Measurements from ENCODE around the gene SLBP. TPM values are rescaled to one million over a fixed set of nuclear protein-coding genes. Genes with fewer than 3 reads are reported as not detected.

The SLBP gene
- total RNA-seq, 1 experiment from 2014 or later = 72.1 TPM

GRCh38 chr4:1737666-1738065 is 25.5 kb upstream of the SLBP start:
- Histone ChIP-seq H3K27me3 (no peaks in the 10 kb centered on the region), H3K36me3 (peaks cover 47% of the 10 kb centered on the region), H3K4me3 (no peak overlapping the region), H3K9me3 (no peaks in the 10 kb centered on the region)
- no peak for DNase-seq

DNA sequence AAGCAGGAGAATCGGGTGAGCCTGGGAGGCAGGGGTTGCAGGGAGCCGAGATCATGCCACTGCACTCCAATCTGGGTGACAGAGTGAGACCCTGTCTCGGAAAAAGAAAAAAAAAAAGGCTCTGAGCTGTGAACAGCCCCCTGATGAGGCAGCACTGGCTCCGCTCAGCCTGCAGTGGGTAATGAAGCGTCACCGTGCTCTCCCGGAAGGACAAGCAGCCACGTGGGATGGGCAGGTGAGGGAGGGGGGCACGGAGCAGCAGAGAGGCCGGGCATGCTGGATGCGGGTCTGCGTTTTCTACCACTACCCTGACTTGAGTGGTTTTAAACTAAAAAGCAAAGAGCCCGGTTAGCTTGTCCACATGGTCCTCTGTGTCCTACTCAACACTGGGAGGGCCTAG is 24.7 kb upstream of the SLBP start:
- Histone ChIP-seq H3K27me3 (no peaks in the 10 kb centered on the region), H3K9me3 (no peaks in the 10 kb centered on the region), H3K36me3 (peaks cover 45% of the 10 kb centered on the region), H3K4me3 (no peak overlapping the region)
- no peak for DNase-seq

DNA sequence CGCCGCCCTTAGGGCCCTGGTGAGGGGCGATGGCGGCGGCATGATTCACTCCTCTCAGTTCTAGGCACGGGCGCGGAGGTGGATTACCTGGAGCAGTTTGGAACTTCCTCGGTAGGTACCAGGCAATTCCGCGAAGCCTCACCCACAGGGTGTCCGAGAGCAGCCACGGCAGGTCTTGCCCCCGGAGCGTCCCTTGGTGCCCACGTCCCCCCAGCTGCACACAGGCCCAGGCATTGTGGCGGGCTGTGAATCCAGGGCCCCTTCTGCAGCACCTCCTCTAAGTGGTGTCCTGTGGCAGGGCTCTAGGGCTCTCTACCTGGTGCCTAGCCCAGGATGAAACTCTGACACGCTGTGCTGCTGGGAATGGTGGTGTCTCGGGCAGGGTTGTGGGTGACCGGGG is 23.1 kb upstream of the SLBP start:
- no peak overlapping the region for H3K4me3 ChIP-seq

DNA sequence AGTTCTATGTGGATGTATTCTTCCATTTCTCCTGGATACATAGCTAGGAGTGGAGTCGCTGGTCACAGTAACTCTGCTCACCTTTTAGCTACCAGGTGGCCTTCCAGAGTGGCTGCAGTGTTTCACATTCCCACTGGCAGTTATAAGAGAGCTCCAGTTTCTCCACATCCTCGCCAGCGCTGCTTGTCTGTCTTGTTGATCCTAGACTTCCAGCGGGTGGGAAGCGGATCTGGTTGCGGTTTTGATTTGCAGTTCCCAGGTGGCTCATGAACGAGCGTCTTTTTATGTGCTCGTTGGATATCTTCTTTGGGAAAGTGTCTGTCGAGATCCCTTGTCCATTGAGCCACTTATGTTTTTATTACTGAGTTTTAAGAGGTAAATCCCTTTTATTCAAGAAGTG is 20.8 kb upstream of the SLBP start:
- no peak for DNase-seq
- Histone ChIP-seq H3K36me3 (peaks cover 53% of the 10 kb centered on the region), H3K9me3 (no peaks in the 10 kb centered on the region), H3K4me3 (no peak overlapping the region), H3K27me3 (no peaks in the 10 kb centered on the region)

More for the DNA sequence above, 23.1 kb upstream of the SLBP start:
- no peak for DNase-seq
- Histone ChIP-seq H3K27me3 (no peaks in the 10 kb centered on the region), H3K9me3 (no peaks in the 10 kb centered on the region), H3K36me3 (peaks cover 43% of the 10 kb centered on the region)

DNA sequence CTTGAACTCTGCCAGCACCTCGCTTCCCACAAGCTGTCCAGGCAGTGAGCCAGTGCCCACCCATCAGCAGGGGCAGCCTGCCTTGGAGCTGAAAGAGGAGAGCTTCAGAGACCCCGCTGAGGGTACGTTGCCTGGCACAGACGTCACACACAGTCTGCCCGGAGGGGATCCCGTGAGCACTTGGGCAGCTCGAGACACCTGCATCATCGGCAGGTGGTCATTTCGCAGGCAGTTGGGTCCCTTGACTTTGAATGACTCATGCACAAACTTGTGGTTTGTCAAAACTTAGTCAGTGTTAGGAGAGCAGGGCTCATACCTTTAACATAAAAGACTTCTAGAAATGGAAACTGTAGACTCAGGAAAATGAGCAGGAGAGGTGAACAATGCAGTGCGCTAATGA is 19.1 kb upstream of the SLBP start:
- DNase-seq = no peak
- Histone ChIP-seq H3K9me3 (no peaks in the 10 kb centered on the region), H3K36me3 (peaks cover 58% of the 10 kb centered on the region), H3K27me3 (no peaks in the 10 kb centered on the region), H3K4me3 (no peak overlapping the region)

DNA sequence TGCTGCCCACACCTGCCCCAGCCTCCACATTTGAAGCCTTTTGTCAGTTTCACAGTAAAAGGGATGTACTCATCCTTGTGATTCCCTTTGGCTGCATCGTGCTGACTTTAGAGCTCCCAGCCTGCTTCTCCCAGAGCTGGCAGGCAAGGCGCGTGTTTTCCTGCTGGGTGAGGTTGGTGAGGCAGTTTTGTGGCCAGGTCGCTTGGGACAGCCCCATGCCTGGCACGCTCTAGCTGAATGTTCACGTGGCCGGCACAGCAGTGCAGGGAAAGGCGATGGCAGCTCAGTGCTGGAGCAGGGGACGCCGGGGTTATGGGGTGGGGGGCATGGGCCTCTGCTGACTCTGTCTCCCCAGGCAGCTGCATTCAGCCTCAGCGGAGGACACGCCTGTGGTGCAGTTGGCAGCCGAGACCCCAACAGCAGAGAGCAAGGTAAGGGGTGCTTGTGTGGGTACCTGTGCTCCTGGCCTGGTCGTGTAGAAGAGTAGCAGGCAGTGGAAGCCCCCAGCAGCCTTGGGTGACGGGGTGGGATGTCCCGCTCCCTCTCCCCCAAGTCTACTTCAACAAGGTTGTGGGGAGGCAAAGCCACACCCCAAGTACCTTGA is 18.5 kb upstream of the SLBP start:
- no peak for DNase-seq

GRCh38 chr4:1728061-1728980 is 16.2 kb upstream of the SLBP start:
- no peak for DNase-seq
- Histone ChIP-seq H3K27me3 (no peaks in the 10 kb centered on the region), H3K9me3 (no peaks in the 10 kb centered on the region), H3K4me3 (no peak overlapping the region), H3K36me3 (peaks cover 56% of the 10 kb centered on the region)

More for the DNA sequence above, 18.5 kb upstream of the SLBP start:
- Histone ChIP-seq H3K4me3 (no peak overlapping the region), H3K27me3 (no peaks in the 10 kb centered on the region), H3K9me3 (no peaks in the 10 kb centered on the region), H3K36me3 (peaks cover 58% of the 10 kb centered on the region)

DNA sequence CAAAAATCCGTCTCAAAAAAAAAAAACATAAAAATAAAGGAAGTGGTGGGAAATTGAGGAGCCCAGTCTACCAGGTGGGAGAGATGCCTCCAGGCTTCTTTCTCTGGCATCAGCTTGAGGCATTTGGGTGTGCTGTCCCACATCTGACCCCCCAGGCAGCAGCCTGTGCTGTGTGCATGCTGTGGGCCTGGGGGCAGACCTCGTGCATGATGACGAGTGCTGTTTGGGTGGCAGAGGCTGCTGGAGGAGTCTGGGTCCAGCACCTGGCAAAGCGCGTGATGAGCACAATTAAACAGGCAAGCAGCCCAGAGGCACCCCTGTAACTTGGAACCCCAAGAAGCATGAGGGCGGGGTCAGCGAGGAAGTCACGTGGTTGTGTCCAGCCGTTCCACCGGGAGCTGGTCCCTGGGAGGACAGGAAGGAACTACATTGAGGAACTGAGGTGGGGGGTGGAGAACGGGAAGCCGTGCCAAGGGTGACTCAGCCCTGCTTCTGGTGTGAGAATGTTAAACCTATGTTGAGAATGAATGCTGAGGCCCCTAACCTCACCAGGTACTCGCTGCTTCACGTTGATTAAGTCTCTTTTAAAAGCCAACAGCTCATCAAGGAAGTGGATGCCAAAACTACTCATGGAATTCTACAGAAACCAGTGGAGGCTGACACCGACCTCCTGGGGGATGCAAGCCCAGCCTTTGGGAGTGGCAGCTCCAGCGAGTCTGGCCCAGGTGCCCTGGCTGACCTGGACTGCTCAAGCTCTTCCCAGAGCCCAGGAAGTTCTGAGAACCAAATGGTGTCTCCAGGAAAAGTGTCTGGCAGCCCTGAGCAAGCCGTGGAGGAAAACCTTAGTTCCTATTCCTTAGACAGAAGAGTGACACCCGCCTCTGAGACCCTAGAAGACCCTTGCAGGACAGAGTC is 15.3 kb upstream of the SLBP start:
- H3K27me3 ChIP-seq = no peaks in the 10 kb centered on the region
- DNase-seq = peak; percentile 73
- H3K36me3 ChIP-seq = peaks cover 54% of the 10 kb centered on the region
- no peaks in the 10 kb centered on the region for H3K9me3 ChIP-seq
- H3K4me3 ChIP-seq = no peak overlapping the region

GRCh38 chr4:1726146-1726934 is 14.2 kb upstream of the SLBP start:
- Histone ChIP-seq H3K36me3 (peaks cover 54% of the 10 kb centered on the region), H3K4me3 (no peak overlapping the region), H3K27me3 (no peaks in the 10 kb centered on the region), H3K9me3 (no peaks in the 10 kb centered on the region)
- DNase-seq = peak; percentile 49

DNA sequence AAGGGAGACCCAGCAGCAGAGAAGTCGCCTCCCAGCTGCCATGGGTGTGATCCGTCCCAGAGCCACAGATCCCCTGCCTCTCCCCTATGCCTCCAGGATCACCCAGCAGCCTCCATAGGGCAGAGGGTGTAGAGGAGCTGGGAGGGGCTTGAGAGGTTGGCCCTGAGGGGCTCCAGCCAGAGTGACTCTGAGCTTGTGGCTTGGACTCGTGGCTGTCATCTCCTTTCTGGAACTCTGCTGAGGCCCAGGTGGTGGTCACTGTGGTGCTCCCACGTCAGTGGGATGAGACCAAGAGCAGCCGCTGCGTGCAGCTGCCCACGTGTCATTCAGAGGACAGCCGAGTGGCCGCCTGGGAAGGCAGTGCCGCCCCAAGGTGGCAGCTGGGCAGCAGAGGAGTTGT is 13.4 kb upstream of the SLBP start:
- Histone ChIP-seq H3K27me3 (no peaks in the 10 kb centered on the region), H3K9me3 (no peaks in the 10 kb centered on the region), H3K4me3 (no peak overlapping the region), H3K36me3 (peaks cover 50% of the 10 kb centered on the region)
- DNase-seq = no peak

GRCh38 chr4:1723131-1723801 is 11.1 kb upstream of the SLBP start:
- H3K4me3 ChIP-seq = peak overlapping the region; percentile 67
- no peaks in the 10 kb centered on the region for H3K27me3 ChIP-seq
- DNase-seq = no peak
- H3K9me3 ChIP-seq = no peaks in the 10 kb centered on the region
- peaks cover 40% of the 10 kb centered on the region for H3K36me3 ChIP-seq

GRCh38 chr4:1722551-1723118 is 10.5 kb upstream of the SLBP start:
- H3K4me3 ChIP-seq = peak overlapping the region; percentile 67
- H3K27me3 ChIP-seq = no peaks in the 10 kb centered on the region
- H3K36me3 ChIP-seq = peaks cover 34% of the 10 kb centered on the region
- DNase-seq = no peak
- H3K9me3 ChIP-seq = no peaks in the 10 kb centered on the region

GRCh38 chr4:1721666-1722550 is 9.8 kb upstream of the SLBP start:
- Histone ChIP-seq H3K9me3 (no peaks in the 10 kb centered on the region), H3K4me3 (peak overlapping the region; percentile 67), H3K27me3 (no peaks in the 10 kb centered on the region), H3K36me3 (peaks cover 28% of the 10 kb centered on the region)
- DNase-seq = no peak

DNA sequence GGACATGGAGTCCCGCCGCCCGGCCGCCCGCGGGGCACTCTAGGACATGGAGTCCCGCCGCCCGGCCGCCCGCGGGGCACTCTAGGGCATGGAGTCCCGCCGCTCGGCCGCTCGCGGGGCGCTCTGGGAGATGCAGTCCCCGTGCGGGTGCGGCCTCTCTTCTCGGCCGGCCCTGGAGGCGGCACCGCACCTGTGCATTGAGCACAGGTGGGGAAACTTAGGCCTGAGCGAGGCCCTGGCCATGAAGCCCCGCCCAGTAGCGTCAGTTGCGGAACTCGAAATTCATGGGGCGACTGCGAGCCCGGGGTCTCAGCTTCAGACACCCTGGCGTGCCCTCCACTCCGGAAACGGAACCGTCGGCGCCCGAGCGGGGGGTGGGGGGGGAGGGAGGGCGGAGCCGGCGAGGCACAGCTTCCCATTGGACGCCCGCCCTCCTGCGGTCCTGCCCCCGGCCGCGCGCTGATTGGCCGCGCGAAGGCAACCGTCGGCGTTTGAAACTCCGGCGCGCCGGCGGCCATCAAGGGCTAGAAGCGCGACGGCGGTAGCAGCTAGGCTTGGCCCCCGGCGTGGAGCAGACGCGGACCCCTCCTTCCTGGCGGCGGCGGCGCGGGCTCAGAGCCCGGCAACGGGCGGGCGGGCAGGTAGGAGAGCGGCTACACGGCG is 9.0 kb upstream of the SLBP start, which contains the start of the genes TACC3 and TMEM129:
TSS of gene TACC3 (plus strand) at position 519 of the 663 bp plus-strand sequence. CDS start 1,901 bp downstream, outside the sequence.
TSS of gene TMEM129 (minus strand) at position 321 of the 663 bp plus-strand sequence. CDS start 486 bp downstream, outside the sequence.
- no peaks in the 10 kb centered on the region for H3K9me3 ChIP-seq
- peak; percentile 86 for DNase-seq
- H3K36me3 ChIP-seq = peaks cover 20% of the 10 kb centered on the region
- no peaks in the 10 kb centered on the region for H3K27me3 ChIP-seq
- H3K4me3 ChIP-seq = peak within 1 kb of the TSS; percentile 67
